Activated naive CD8-positive, alpha-beta T cell treated with anti-CD3 and anti-CD28 coated beads, Interleukin-2, amount 50 U/mL, for 16 hours (primary cell): ENCODE measurements around the gene DRAXIN.

ENCODE experiments used
- DNase-seq: peaks from one replicate; pipeline ENCODE4 v3.0.0-alpha.2; 2020; ENCODE audit warnings: low read depth, low spot score

Gene DRAXIN

DNA sequence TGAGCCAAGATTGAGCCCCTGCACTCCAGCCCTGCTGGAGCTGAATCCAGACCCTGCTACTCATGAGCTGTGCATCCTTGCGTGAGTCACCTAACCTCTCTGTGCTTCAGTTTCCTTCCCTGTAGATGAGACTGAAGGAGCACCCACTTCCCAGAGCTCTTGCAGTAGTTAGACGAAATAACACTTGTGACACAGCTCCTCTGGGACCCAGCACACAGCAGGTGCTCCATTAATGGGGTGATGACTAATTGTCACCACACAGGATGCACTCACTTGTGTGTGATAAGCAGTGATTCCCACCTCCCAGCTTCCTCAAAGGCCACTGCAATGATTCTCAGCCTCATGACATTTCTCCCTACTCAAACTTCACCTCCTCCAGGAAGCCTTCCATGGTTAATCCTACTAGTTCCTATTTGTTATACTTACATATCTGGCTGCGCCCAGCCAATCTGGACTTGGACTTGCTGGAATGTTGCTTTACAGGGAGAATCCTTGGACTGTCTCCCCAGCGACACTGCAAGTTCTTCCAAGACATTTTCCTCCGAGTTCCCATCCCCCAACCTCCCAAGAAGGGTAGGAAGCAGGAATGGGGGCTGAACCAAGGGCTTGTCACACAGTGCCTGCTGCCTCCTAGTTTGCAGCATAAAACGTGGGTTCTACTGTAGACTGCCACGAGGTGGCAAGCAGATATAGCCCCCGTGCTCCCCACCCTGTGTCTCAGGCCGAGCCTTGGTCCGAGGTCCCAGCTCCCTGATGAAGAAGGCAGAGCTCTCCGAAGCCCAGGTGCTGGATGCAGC is 17.2 kb downstream of the DRAXIN start:
- DNase-seq = no peak

DNA sequence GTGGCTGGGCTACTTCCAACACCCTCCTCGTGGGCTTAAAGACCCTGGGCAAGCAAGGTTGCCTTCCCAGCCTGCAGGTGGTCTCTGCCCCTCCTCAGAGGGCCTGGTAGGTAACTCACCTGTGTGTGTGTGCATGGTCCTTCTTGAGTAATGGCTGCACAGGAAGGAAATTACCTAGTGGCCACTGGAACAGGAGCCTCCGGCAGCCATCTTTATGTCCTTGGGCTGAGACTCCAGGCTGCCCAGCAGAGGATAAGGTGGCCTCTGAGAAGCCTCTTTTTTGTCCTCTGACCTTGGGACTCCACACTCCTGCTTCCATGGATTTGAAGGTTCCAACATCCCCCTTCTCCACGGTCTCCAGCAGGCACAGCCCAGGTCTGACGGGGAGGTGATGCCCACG is 20.0 kb downstream of the DRAXIN start:
- DNase-seq = no peak

DNA sequence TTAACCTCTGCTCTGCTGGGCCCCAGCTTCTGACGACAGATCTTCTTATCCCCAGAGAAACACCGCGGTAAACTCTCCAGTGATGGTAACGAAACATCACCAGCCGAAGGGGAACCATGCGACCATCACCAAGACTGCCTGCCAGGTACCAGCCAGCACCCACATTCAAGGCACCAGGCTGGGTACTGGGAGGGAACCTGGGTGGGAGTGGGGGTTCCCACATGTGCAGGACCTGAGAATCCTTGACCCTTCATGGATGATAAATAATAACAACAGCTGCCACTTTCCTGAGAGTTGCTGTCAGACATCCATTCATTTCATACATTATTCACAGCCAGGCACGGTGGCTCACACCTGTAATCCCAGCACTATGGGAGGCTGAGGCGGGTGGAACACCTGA is 20.8 kb downstream of the DRAXIN start:
- no peak for DNase-seq

DNA sequence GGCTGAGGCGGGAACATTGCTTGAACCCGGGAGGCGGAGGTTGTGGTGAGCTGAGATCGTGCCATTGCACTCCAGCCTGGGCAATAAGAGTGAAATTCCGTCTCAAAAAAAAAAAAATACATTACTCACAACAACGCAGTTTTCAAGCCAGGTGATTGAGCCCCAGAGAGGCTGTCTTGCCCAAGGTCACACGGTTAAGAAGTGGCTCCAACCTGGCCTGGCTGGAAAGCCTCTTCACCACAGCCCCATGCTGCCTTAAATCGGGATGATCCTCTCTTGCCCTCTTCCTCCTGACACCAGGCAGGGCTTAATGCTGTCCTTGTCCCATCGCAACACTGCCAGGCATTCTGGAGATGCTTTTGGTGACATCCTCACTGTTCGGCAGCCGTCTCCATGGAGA is 21.6 kb downstream of the DRAXIN start:
- DNase-seq = no peak

DNA sequence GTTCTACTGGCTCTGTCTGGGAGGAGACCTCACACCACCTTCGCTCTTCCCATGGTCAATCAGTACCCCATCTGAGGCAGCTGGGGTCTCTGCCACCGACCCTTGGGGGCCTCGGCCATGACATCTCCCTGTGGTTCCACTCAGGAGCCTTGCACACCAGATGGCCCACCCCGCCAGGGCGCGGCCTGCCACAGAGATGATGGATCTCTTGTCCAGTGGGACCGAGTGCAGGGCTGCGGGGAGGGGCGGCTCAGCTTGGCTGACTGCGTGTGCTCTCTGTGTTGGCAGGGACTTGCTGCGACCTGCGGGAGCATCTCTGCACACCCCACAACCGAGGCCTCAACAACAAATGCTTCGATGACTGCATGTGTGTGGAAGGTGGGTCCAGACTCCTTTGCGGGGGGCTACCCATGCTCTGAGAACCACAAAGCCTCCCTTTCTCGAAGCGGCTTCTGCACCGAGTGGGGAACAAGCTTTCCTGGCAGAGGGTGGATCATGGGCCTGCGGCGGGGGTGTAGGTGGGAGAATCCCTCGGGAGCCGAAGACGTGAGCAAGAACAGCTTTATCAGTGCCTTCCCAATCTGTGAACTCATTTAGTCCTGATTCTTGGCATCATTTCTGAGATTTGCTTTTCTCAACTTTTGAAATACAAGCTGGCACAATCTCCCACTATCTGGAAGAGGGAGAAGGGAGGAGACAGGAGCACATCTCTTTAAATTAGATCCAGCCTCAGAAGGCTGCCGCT is 23.5 kb downstream of the DRAXIN start:
- DNase-seq = no peak

DNA sequence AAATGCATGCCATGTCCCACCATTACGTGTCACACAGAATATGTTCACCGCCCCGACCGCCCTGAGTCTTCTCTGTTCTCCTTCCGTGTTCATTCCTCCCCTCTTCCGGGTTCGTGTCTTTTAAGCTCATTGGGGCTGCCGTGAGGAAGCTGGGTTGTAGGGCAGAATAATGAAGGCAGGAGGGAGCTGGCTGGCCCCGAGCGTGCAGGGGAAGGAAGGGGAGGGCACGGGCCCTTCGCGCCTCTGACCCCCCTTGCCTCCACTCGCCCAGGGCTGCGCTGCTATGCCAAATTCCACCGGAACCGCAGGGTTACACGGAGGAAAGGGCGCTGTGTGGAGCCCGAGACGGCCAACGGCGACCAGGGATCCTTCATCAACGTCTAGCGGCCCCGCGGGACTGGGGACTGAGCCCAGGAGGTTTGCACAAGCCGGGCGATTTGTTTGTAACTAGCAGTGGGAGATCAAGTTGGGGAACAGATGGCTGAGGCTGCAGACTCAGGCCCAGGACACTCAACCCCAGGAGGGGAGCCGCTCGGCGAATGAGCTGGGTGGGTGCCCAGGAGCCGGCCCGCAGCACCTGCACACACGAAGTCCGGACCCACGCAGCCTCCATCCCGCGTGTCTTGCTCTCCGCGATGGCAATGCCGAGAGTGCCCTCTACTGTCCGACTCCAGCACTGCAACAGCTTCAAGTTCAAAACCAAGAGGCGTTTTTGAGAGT is 28.0 kb downstream of the DRAXIN start:
- peak; percentile 71 for DNase-seq

DNA sequence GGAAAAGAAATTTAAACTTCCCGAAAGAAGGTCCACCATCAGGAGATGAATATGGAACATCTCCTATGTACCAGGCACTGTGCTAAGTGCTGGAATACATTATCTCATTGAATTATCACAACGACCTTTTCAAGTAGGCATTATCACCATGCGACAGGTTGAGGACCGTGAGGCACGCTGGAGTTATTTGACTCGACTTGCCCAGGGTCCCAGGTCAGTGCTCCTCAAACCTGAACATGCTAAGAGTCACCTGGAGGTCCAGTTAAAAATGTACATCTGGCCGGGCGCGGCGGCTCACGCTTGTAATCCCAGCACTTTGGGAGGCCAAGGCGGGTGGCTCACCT is 28.5 kb downstream of the DRAXIN start:
- DNase-seq = no peak

DNA sequence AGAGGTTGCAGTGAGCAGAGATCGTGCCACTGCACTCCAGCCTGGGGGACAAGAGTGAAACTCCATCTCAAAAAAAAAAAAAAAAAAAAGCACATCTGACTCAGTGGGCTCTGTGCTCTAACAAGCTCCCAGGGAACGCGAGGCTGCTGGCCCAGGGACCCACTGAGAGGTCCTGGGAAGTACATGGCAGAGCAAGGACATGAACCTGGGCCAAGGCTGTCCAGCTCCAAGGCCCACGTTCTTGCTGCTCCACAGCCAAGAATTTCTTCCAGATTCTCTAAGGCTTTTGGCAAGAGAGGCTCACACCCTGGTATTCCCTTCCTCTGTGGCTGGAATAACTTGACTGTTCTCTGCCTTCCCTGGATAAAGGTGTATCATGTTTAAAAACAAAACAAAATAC is 29.0 kb downstream of the DRAXIN start:
- DNase-seq = no peak

DNA sequence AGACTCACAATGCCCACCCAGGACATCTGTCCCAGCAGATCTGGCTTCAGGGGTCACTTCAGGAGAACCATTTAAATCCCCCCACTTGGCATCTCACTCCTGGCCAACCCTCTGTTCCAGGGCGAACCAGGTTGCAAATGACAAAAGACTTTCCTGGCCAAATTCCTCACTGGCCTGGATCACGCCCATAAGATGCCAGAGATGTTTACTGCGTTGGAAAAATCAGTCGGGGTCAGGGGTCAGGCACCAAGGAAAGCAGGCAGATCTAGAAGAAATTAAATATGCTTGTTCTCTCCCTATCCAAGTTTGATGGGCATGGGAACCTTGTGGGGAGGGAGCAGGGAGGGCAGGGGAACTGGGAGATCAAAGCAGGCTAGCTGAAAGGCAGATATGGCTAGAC is 29.8 kb downstream of the DRAXIN start:
- no peak for DNase-seq

DNA sequence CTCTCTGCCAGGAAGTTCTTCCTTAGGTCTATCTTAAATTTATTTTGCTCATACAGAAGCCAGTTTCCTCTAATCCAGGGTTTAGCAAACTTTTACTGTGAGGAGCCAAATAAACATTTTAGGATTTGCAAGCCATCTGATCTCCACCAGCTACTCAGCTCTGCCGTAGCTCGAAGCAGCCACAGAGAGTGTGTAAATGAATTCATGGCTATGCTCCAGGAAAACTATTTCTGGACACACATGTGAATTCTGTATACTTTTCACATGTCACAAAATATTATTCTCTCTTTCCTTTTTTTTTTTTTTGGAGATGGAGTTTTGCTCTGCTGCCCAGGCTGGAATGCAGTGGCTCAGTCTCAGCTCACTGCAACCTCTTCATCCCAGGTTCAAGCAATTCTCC is 31.0 kb downstream of the DRAXIN start:
- no peak for DNase-seq

DNA sequence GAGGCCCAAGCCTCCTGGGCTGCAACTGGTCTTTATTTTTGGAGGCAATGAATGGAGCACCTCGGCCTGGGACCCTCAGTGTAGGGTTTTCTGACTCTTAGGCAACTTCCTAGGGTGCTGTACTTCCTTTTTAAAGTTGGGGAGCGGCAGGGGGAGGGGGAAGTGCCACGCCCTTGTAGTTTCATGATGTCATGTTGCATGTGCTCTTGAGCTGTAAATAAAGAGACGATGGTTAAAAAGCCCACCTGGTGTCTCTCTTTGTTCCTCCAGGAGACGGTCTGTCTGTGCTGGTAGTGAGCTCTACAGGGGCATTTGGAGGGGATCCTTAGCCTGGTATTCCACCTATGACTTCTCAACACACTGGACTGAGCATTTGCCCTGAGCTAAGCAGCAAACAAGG is 34.1 kb downstream of the DRAXIN start:
- DNase-seq = no peak

DNA sequence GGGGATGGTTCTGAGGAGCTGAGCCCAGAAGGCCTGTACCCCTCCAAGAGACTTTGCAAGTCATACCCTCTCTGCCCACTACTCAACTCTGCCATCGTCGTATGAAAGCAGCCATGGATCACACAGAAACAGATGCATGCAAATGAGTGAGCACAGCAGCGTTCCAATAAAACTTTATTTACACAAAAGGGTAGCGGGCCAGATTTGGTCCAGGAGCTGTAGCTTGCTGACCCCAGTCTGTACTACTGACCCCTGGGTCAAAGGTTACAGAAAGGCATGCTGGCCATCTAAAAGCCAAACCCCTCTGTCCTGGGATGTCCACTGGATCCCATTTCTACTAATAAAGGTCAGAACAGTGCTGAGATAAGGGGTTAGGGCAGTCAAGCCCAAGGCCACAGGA is 35.6 kb downstream of the DRAXIN start:
- DNase-seq = no peak

DNA sequence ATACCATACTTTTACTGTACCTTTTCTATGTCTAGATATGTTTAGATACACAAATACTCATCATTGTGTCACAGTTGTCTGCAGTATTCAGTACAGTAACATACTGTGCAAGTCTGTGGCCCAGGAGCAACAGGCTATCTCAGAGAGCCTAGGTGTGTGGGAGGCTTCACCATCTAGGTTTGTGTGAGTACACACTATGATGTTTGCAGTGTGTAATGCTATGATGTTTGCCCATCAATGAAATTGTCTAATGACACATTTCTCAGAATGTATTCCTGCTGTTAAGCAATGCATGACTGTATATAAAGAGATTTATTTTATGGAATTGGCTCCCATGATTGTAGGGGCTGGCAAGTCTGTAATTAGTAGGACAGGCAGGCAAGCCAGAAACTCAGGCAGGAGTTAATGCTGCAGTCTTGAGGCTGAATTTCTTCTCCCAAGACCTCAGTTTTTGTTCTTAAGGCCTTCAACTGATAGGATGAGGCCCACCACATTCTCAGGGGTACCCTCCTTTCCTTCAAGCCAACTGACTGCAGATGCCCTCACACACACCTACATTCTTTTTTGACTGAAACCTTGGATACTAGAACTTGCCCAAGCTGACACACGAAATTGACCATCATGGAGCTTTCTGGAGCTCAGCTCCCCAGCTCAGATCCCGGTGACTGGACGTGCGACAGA is 36.8 kb downstream of the DRAXIN start:
- DNase-seq = no peak

DNA sequence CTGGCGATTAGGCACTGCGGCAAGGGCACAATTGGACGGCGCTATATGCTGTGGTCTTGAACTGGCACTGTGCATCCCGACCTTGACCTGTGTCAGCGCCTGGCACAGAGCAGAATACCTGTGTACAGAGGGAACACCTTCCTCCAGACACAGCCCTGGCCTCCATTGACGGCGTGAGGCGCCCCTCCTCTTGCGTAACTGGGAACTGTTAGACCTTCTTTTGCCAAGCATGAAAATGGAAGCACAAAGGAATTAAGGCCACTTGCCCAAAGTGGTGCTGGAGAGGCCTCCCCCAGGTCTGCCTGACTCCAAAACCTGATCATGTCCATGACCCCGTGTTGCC is 37.6 kb downstream of the DRAXIN start:
- DNase-seq = no peak

DNA sequence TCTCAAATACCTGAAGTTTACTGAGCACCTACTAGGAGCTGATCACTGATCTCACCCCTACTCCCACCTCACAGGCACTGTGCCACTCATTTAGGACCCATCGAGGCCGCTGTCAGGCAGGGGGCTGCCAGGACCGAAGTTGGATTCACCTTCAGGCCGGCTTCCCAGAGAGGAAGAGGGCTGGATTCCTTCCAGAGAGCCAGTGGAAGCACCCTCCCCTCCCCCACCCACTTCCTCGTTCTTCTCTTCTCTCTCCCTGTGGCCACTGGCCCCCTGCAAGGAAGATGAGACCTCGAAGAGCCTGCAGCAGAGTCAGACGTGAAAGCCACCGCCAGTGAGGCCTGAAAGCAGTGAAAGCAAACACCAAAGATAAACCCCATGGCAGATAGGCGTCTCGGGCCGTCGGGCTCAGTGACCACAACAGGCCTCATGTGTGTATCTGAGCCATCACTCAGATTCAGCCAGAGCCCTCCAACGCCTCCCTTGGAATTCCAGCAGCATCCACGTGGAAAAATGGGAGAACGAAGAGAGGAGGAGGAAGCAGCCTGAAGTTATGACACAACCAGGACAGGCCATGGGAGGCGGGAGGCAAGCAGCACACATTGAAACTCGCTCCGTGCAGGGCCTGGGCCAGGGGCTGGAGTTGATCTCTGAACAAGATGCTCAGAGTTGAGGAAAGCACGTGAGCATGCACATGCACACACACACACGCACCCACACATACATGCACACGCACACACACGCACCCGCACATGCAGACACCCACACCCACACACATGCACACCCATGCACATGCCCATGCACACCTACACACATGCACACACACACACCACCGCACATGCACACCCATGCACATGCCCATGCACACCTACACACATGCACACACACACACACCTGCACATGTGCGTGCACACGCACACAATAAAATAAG is 38.3 kb downstream of the DRAXIN start:
- DNase-seq = no peak

DNA sequence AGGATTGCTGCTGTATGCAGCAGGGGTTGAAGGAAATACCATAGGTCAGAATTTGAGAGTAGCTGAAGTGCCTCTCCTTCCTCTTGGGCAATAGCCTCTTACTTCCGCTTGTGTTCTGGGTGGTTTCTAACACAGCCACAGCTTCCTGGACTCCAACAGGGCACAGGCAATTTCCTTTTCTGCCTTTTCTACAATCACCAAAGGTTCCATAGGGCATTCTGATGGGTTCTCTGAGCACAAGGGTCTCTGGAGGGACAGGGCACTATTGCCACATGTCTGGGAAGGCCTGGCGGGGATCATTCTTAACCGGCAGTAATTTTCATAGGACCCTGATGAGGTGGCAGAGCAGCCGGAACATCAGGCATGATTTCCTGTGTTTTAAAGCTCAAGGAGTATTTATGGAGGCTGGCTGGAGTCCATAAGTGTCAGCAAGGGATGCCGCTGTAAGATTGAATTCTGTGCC is 39.0 kb downstream of the DRAXIN start:
- DNase-seq = no peak

DNA sequence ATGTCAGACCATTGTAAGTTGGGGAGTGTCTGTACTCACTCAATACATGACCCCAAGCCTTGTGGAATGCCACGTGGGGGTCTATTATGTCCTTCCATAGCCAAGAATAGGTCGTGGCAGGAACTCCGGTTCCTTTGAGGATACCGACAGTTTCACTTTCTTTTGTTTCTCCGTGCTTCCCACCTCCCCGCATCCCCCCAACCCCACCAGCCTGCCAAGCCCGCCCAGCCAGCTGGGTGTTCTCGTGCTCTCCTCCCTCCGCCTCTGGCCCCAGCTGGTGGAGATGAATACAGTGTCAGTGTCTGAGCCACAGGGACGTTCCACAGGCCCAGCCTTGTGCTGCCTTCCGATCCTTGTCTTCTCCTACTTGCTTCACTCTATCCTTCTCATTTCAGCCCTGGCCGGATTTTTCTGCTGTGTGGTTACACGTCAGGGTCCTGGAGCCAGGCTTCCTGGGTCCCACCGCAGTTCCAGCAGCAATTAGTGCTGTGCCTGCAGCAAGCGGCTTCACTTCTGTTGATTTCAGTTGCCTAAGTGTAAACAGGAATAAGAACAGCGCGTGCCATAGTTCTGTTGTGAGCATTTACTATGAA is 40.3 kb downstream of the DRAXIN start:
- no peak for DNase-seq

DNA sequence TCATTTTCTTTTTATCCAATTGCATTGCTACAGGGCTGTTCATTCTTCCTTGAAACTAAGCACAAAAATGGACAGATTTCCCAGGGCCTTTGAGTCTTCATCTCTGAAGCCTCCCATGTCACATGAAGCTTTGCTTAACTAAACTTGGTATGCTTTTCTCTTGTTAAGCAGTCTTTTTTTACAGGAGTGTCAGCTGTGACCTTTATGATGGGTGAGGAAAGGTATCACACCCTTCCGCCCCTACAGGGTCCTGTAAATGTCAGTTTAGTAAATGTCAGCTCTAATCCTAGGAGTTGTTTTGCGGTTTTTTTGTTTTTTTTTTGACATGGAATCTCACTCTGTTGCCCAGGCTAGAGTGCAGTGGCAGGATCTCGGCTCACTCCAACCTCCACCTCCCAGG is 41.8 kb downstream of the DRAXIN start:
- DNase-seq = no peak

DNA sequence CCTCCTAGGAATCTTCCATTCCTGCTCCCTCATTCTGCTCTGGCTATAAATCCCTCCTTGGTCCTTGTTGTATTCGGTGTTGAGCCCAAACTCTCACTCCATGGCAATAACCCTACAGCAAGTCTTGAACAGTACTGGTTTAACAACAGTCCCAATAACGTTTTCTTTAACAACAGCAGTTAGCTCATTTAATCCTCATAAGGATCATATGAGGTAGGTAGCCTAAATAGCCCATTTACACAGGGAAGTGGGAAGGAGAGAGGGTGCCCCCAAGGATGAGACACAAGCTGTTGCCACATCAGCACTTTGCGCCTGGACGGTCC is 44.0 kb downstream of the DRAXIN start:
- no peak for DNase-seq

DNA sequence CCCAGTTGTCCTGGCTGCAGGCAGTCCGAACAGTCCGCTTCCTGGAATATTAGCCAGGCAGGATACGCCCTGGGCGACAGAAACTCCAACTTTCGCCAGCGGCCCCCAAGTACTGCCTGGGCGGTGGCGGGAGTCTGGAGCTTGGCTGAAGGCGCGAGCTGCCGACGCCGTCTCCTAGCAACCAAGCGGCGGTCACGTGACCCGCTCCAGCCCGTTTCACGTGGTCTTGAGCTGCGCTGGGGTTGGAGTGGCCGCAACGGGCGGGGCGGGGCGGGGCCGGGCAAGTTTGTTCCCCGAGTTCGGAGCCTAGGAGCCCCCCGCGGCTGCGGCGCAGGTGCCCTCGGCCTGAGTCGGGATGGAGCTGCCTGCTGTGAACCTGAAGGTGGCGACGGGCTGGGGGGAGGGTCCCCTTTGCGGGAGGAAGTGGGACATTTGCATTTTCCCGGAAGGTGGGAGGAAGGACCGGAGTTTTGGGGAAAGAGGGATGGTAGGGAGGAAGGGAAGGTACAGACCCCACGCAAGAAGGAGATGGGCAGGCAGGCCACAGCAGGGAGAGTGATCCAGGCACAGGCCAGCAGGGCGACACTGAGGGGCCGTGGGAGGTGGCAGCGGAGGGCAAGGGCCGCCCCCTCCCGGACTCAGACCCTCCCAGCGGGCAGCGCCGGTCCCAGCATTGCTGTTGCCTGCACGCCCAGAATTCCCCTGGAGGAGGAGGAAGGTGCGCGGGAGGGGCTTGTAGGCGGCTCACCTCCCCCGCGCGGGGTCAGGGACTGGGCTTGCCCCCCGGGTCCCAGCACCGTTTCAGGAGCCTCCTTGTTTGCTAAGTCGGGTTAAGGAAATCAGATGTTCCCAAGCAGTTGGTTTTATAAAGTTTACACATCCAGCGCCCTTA is 44.6 kb downstream of the DRAXIN start, which contains the start of gene AGTRAP:
AGTRAP (plus strand) TSS at position 283 of the 892 bp plus-strand sequence; CDS start at position 356, 73 bp downstream.
- peak; percentile 67 for DNase-seq
